ENCODE results near the gene RIF1.
"Not testable (repeated sequence)": the region's sequence is repeated elsewhere in the genome, so short reads cannot be mapped to it uniquely, and the experiment has no call there.

Gene RIF1

DNA sequence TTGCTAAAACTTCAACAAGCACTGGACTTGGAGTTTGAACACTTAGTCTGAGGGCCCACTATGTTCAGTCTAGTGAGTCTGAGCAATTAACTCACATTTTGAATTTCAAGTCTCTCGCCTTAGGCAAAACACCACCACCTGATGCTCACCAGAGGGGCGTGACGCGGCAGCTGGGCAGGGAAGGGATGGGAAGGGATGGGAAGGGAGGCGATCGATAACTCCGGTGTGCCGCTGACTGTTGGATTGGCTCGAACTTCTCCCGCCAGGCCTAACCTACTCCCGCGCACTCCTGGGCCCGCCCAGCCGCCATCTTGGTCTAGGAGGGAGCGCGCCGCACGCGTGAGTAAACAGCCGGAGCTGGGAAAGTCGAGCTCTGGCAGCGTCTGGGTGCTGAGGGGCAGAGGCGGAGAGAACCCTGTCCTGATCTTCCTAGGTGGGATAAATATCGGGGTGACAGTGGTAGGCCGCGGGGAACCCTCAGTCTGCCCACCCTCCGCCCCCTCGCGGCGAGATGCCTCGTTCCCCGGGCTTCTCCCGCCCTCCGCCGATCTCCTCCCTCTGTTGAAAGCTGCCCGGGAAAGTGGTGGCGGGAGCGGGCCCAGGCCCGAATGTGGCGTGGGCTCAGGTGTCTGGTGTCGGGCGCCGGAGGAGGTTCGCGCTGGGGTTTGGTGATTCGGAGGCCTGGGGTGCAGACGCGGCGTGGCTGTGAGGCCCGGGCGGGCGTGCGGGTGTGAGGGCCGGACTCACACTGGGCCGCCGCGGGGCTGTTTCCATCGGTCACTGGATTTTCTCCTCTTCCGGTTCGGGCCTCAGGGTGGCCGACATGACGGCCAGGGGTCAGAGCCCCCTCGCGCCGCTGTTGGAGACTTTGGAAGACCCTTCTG, at the start of gene RIF1:
RIF1 (plus strand) TSS at position 302 of the 884 bp plus-strand sequence; CDS start at position 824, 522 bp downstream.
- DNase-seq (ENCODE audit: low read depth), result peak; percentile 95

- no peak for DNase-seq (ENCODE audit: low read depth)
These were observed 47.9 kb upstream of the RIF1 start for GRCh38 chr2:151361674-151362370.

GRCh38 chr2:151363709-151364108, 46.0 kb upstream of the RIF1 start:
- peak; percentile 53 for DNase-seq (ENCODE audit: low read depth)

DNA sequence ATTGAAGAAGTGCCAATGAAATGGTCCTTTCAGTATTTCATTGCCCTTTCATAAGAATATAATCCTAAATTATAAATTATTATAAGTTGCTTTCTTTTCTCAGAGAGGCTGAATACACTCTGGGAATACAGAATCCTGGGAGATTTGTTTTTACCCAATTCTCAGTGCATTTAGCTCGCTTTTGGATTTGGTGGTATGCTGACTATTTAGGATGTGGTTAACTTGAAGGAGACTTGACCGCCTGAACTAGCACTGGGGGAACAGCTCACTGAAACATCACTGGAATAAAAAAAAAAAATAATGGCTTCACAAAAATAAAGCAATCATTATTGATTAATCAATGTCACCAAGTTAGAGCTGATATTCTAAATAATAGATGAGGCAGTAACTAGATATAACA, 42.1 kb upstream of the RIF1 start:
- peak; percentile 62 for DNase-seq (ENCODE audit: low read depth)

- peak; percentile 95 for DNase-seq (ENCODE audit: low read depth)
These were observed 35.3 kb upstream of the RIF1 start for GRCh38 chr2:151374436-151374835.

GRCh38 chr2:151379169-151379568, 30.5 kb upstream of the RIF1 start:
- peak; percentile 81 for DNase-seq (ENCODE audit: low read depth)

GRCh38 chr2:151380580-151381235, 29.0 kb upstream of the RIF1 start:
- DNase-seq (ENCODE audit: low read depth), result peak; percentile 27

DNA sequence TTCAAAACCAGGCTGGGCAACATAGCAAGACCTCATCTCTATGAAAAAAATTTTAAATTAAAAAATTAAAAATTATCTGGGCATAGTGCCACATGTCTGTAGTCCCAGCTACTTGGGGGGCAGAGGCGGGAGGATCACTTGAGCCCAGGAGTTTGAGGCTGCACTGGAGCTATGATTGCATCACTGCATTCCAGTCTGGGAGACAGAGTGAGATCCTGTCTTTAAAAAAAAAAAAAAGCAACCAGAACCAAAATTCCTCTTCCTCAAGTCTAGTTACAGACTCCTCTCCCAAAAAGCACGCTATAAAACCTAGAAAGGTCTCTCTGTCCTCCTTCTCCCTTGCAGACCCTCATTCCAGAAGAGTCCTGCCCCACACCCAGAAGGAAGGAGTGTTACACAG, 28.4 kb upstream of the RIF1 start:
- peak; percentile 79 for DNase-seq (ENCODE audit: low read depth)

GRCh38 chr2:151388011-151388410, 21.7 kb upstream of the RIF1 start:
- no peak for DNase-seq (ENCODE audit: low read depth)

DNA sequence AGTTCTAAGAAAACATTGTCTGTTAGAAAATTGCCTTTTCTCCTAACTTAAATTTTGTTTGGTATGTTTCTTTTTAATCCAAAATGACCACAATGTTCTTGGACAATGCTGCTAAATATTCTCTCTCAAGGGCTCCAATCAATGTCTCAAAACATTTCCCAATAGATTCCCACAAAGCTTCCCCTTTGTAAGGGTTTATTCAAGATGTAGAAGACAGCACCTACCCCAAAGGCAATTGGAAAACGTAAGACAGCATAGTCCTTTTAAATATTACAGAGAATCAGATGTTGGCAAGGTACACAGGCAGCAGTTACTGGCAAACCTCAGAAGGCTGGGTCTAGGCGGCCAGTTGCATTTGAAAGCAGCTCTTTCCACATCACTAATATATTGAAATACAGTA, 18.3 kb upstream of the RIF1 start:
- no peak for DNase-seq (ENCODE audit: low read depth)

DNA sequence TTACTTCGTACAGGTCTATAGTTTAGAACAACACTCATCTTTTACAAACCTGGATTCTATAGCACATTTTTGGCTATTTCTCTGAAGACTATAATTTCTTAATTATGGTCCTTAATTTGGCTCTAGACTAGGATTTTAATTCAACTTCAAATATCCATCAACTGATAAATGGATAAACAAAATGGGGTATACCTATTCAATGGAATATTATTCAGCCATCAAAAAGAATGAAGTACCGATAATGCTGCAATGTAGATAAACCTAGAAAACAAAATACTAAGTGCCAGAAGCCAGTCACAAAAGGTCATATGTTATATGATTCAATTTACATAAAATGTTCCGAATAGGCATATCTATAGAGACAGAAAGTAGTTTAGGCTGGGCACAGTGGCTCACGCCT, 15.2 kb upstream of the RIF1 start:
- DNase-seq (ENCODE audit: low read depth), result no peak

DNA sequence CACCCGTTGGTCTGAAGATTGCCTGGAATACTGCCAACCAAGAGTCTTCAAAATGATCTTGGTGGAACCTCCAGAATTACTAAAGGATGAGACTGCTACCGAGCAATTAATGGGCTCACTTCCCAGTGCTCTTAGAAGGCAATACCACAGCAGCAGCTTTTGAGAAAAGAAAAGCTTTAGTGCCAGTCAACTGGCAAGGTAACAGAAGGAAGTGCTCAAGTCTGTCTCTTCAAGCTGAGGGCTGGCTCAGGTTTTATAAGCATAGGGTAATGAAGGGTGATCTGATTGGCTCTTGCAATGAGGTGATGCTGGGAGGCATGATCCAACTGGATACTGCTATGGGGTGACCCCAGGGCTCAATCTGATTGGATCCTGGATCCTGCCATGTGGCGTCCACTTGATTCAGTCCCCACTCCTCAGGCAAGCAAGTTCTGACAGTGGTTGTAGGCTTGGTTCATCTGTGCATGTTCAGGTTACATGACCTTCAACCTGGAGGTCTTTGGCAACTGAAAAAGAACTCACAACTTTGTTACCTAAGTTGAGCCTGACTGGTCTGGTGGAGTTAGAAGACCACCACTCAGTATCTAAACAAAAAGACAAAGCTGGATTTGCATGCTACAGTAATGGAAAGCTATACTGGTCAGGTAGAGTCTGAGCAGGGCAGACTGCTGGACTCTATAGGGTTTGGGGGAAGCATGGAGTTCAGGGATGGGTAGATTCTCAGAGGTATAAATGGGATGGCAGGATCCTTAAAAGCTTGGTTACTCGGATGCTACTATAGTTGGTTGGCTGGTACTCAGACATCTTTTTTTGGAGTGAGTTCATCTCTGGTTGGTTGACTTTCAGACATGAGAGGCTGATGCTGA, 14.0 kb upstream of the RIF1 start:
- DNase-seq (ENCODE audit: low read depth), result no peak

- no peak for DNase-seq (ENCODE audit: low read depth)
These were observed 9.7 kb upstream of the RIF1 start for GRCh38 chr2:151399981-151400380.

DNA sequence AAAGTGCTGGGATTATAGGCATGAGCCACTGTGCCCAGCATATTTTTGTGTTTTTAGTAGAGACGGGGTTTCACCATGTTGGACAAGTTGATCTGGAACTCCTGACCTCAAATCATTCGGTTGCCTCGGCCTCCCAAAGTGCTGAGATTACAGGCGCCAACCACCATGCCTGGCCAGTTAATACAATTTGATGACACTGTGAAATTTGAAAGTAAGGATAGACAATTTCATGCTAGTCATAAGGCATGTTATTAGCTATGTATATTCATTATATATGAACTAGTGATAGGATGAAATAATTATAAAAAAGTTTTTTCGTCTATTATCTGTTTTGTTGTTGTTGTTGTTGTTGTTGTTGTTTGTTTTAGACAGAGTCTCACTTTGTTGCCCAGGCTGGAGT, 8.6 kb upstream of the RIF1 start:
- DNase-seq (ENCODE audit: low read depth), result no peak

GRCh38 chr2:151403914-151404313, 5.8 kb upstream of the RIF1 start:
- DNase-seq (ENCODE audit: low read depth), result no peak

DNA sequence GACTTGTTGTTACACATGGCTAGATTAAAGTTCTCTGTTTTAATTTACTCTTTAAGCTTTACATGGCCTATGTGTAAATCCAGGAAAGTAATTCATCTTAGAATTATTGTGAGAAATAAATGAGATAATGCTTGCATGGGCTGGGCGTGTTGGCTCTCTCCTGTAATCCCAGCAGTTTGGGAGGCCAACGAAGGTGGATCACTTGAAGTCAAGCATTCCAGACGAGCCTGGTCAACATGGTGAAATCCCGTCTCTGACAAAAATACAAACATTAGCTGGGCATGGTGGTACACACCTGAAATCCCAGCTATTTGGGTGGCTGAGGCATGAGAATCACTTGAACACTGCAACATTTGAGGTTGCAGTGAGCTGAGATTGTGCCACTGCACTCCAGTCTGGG, 4.3 kb upstream of the RIF1 start:
- DNase-seq (ENCODE audit: low read depth), result no peak

DNA sequence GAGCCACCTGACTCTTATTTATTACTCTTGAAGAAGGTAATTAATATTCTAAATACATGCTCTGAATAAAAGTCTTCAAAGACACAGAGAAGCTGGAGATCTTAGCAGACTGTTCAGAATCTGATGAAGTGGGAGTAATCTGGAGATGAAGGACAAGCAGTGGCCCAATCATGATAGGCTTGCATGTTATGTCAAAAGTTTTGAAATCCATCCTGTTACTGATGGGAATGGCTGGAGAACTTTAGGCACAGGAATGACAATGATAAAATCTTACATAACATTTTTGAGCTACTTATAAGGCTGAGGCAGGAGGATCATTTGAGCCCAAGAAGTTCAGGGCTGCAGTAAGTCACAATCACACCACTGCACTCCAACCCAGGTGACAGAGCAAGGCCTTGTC, 2.4 kb upstream of the RIF1 start:
- peak; percentile 7 for DNase-seq (ENCODE audit: low read depth)

DNA sequence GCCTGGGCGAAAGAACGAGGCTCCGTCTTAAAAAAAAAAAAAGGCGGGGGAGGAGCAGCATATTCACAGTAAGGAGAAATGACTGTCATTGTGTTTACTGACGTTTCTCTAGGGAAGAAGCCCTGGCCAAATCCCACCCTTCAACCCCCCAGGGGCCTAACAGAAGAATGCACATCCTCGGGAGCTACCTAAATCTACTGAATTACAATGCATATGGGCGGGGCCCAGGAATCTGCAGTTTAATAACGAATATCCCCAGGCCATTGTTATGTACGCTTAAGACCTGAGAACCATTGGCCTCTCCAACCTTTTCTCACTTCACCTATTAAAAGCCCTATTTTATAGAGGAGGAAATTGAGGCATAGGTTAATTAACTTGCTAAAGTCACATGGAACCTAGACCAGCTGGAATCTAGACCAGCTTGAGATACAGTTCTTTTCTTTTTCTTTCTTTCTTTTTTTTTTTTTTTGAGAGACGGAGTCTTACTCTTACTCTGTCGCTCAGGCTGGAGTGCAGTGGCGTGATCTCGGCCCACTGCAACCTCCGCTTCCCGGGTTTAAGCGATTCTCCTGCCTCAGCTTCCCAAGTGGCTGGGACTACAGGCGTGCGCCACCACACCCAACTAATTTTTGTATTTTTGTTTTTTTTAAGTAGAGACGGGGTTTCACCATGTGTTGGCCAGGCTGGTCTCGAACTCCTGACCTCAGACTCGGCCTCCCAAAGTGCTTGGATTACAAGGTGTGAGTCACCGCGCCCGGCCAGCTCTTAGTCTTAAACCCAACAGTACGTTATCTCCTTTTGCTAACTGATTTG, 708 bp upstream of the RIF1 start:
- DNase-seq (ENCODE audit: low read depth), result no peak

- DNase-seq (ENCODE audit: low read depth), result peak; percentile 7
These were observed 758 bp downstream of the RIF1 start for GRCh38 chr2:151410485-151410834.

DNA sequence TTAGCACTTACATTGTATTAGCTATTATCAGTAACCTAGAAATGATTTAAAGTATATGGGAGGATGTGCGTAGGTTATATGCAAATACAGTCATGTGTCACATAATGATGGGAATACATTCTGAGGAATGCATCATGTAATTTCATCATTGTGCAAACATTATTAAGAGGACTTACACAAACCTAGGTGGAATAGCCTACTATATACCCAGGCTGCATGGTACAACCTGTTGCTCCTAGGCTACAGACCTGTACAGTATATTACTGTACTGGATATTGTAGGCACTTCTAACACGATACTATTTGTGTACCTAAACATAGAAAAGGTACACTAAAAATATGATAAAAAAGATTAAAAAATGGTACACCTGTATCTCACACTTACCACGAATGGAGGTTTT, 7.9 kb downstream of the RIF1 start:
- no peak for DNase-seq (ENCODE audit: low read depth)

- not testable (repeated sequence) for DNase-seq (ENCODE audit: low read depth)
These were observed 12.0 kb downstream of the RIF1 start for GRCh38 chr2:151421681-151422080.

All from amniotic epithelial cell (primary cell).